ENCODE measurements around the gene FKBP2. TPM values are rescaled to one million over a fixed set of nuclear protein-coding genes. Genes with fewer than 3 reads are reported as not detected.

The FKBP2 gene
- polyA plus RNA-seq, 1 donor (not counting 4 experiments of a cell fraction or from before 2014, with no cell fraction given) = 40.3 TPM

- Histone ChIP-seq H3K27ac (ENCODE audit: control insufficient read depth, insufficient read depth, low read length) (no peak overlapping the region), H3K4me2 (ENCODE audit: control insufficient read depth, extremely low read depth, insufficient read depth, low read depth, low read length) (no peak overlapping the region), H3K4me1 (ENCODE audit: control insufficient read depth, extremely low read depth, insufficient read depth, low read length) (peaks cover 11% of the 10 kb centered on the region), H3K9ac (ENCODE audit: control insufficient read depth, extremely low read depth, insufficient read depth, low read length) (no peak overlapping the region), H3K9me3 (ENCODE audit: control insufficient read depth, low read depth, low read length) (no peaks in the 10 kb centered on the region), H2AFZ (ENCODE audit: control insufficient read depth, low read length) (no peak overlapping the region), H3K79me2 (ENCODE audit: control insufficient read depth, insufficient read depth, low read length) (no peaks in the 10 kb centered on the region), H3K4me3 (ENCODE audit: control insufficient read depth in 2 of 3, extremely low read depth in 1 of 3, insufficient read depth in 2 of 3, low read depth in 1 of 3, low read length in 3 of 3) (no peak overlapping the region), H3K36me3 (ENCODE audit: control insufficient read depth in 2 of 2, extremely low read depth in 1 of 2, insufficient read depth in 2 of 2, low read length in 2 of 2) (peaks cover 2 to 4% of the 10 kb centered on the region in 2 experiments), H4K20me1 (ENCODE audit: control insufficient read depth, extremely low read depth, insufficient read depth, low read length) (no peaks in the 10 kb centered on the region), H3K9me1 (ENCODE audit: control insufficient read depth, extremely low read depth, insufficient read depth, low read length) (no peaks in the 10 kb centered on the region), H3K27me3 (ENCODE audit: control insufficient read depth, extremely low read depth, insufficient read depth, low read length) (no peaks in the 10 kb centered on the region)
- dilution Hi-C loops (cut with MboI; ENCODE audit: extremely low pct_ligation_motif_present, low sequenced_read_pairs) = no loop called here
- no peak for TF ChIP-seq EZH2 (IDR thresholded peaks at IDR 0.05; ENCODE audit: low read length)
- DNase-seq (ENCODE audit: low read depth, low spot score) = no peak
- FAIRE-seq = no peak
Measured at GRCh38 chr11:64220271-64220670, 20.6 kb upstream of the FKBP2 start.

DNA sequence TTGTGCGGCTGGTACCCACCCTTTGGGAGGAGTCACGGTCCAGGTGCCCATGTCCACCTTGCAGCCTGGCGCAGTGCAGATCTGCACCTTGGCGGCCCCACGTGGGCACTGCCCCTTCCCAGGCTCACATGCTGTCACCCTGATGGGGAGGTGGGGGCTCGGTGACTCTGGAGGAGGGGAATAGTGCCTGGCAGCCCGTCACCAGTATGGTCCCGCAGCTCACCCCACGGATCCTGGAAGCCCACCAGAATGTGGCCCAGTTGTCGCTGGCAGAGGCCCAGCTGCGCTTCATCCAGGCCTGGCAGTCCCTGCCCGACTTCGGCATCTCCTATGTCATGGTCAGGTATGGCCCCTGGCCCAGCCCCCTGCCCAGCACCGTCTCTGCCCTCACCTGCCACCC lies 20.1 kb upstream of the FKBP2 start:
- Histone ChIP-seq H3K4me2 (ENCODE audit: control insufficient read depth, extremely low read depth, insufficient read depth, low read depth, low read length) (no peak overlapping the region), H3K9me1 (ENCODE audit: control insufficient read depth, extremely low read depth, insufficient read depth, low read length) (no peaks in the 10 kb centered on the region), H2AFZ (ENCODE audit: control insufficient read depth, low read length) (no peak overlapping the region), H3K4me3 (ENCODE audit: control insufficient read depth in 2 of 3, extremely low read depth in 1 of 3, insufficient read depth in 2 of 3, low read depth in 1 of 3, low read length in 3 of 3) (no peak overlapping the region), H3K27me3 (ENCODE audit: control insufficient read depth, extremely low read depth, insufficient read depth, low read length) (no peaks in the 10 kb centered on the region), H3K36me3 (ENCODE audit: control insufficient read depth in 2 of 2, extremely low read depth in 1 of 2, insufficient read depth in 2 of 2, low read length in 2 of 2) (peaks cover 2 to 4% of the 10 kb centered on the region in 2 experiments), H3K9me3 (ENCODE audit: control insufficient read depth, low read depth, low read length) (no peaks in the 10 kb centered on the region), H3K9ac (ENCODE audit: control insufficient read depth, extremely low read depth, insufficient read depth, low read length) (no peak overlapping the region), H3K79me2 (ENCODE audit: control insufficient read depth, insufficient read depth, low read length) (peaks cover 4% of the 10 kb centered on the region), H4K20me1 (ENCODE audit: control insufficient read depth, extremely low read depth, insufficient read depth, low read length) (no peaks in the 10 kb centered on the region), H3K4me1 (ENCODE audit: control insufficient read depth, extremely low read depth, insufficient read depth, low read length) (peaks cover 15% of the 10 kb centered on the region), H3K27ac (ENCODE audit: control insufficient read depth, insufficient read depth, low read length) (no peak overlapping the region)
- no peak for FAIRE-seq
- TF ChIP-seq EZH2 (IDR thresholded peaks at IDR 0.05; ENCODE audit: low read length) = no peak
- TF ChIP-seq, protein P1, sequence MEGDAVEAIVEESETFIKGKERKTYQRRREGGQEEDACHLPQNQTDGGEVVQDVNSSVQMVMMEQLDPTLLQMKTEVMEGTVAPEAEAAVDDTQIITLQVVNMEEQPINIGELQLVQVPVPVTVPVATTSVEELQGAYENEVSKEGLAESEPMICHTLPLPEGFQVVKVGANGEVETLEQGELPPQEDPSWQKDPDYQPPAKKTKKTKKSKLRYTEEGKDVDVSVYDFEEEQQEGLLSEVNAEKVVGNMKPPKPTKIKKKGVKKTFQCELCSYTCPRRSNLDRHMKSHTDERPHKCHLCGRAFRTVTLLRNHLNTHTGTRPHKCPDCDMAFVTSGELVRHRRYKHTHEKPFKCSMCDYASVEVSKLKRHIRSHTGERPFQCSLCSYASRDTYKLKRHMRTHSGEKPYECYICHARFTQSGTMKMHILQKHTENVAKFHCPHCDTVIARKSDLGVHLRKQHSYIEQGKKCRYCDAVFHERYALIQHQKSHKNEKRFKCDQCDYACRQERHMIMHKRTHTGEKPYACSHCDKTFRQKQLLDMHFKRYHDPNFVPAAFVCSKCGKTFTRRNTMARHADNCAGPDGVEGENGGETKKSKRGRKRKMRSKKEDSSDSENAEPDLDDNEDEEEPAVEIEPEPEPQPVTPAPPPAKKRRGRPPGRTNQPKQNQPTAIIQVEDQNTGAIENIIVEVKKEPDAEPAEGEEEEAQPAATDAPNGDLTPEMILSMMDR (optimal IDR thresholded peaks at IDR 0.05 in 1 of 3, IDR thresholded peaks at IDR 0.05 in 1 of 3, conservative IDR thresholded peaks at IDR 0.05 in 1 of 3; ENCODE audit: extremely low read depth in 1 of 3, insufficient read depth in 2 of 3, low read length in 3 of 3) = no peak
- dilution Hi-C loops (cut with MboI; ENCODE audit: extremely low pct_ligation_motif_present, low sequenced_read_pairs) = no loop called here
- DNase-seq (ENCODE audit: low read depth, low spot score) = no peak

GRCh38 chr11:64222651-64223000 lies 18.3 kb upstream of the FKBP2 start:
- no peak overlapping the region for H3K9ac ChIP-seq (ENCODE audit: control insufficient read depth, extremely low read depth, insufficient read depth, low read length)
- TF ChIP-seq, protein P1 (optimal IDR thresholded peaks at IDR 0.05 in 1 of 3, IDR thresholded peaks at IDR 0.05 in 1 of 3, conservative IDR thresholded peaks at IDR 0.05 in 1 of 3; ENCODE audit: extremely low read depth in 1 of 3, insufficient read depth in 2 of 3, low read length in 3 of 3) = no peak
- TF ChIP-seq EZH2 (IDR thresholded peaks at IDR 0.05; ENCODE audit: low read length) = no peak
- no peaks in the 10 kb centered on the region for H3K9me1 ChIP-seq (ENCODE audit: control insufficient read depth, extremely low read depth, insufficient read depth, low read length)
- H2AFZ ChIP-seq (ENCODE audit: control insufficient read depth, low read length) = no peak overlapping the region
- H3K36me3 ChIP-seq (ENCODE audit: control insufficient read depth in 2 of 2, extremely low read depth in 1 of 2, insufficient read depth in 2 of 2, low read length in 2 of 2) = peaks cover 2 to 4% of the 10 kb centered on the region in 2 experiments
- H3K4me1 ChIP-seq (ENCODE audit: control insufficient read depth, extremely low read depth, insufficient read depth, low read length) = peaks cover 27% of the 10 kb centered on the region
- H4K20me1 ChIP-seq (ENCODE audit: control insufficient read depth, extremely low read depth, insufficient read depth, low read length) = no peaks in the 10 kb centered on the region
- DNase-seq (ENCODE audit: low read depth, low spot score) (no peak), FAIRE-seq (no peak)
- dilution Hi-C loops (cut with MboI; ENCODE audit: extremely low pct_ligation_motif_present, low sequenced_read_pairs) = no loop called here
- H3K4me3 ChIP-seq (ENCODE audit: control insufficient read depth in 2 of 3, extremely low read depth in 1 of 3, insufficient read depth in 2 of 3, low read depth in 1 of 3, low read length in 3 of 3) = no peak overlapping the region
- H3K27ac ChIP-seq (ENCODE audit: control insufficient read depth, insufficient read depth, low read length) = no peak overlapping the region
- no peaks in the 10 kb centered on the region for H3K27me3 ChIP-seq (ENCODE audit: control insufficient read depth, extremely low read depth, insufficient read depth, low read length)
- H3K4me2 ChIP-seq (ENCODE audit: control insufficient read depth, extremely low read depth, insufficient read depth, low read depth, low read length) = no peak overlapping the region
- H3K9me3 ChIP-seq (ENCODE audit: control insufficient read depth, low read depth, low read length) = no peaks in the 10 kb centered on the region
- H3K79me2 ChIP-seq (ENCODE audit: control insufficient read depth, insufficient read depth, low read length) = peaks cover 18% of the 10 kb centered on the region

Data from keratinocyte (primary cell).